Kidney epithelial cell (primary cell): ENCODE data around the gene TUNAR. TPM values are rescaled to one million over a fixed set of nuclear protein-coding genes. Genes with fewer than 3 reads are reported as not detected.

ENCODE experiments used
- DNase-seq: peaks from one replicate; pipeline ENCODE4 v3.0.0-alpha.2; 2010; ENCODE audit warnings: low read depth
- H3K27me3 ChIP-seq: 2 replicates; pipeline ENCODE4 v1.6.0; 2011; ENCODE audit warnings: low read length; ENCODE audit not compliant: control insufficient read depth, insufficient read depth
- H3K36me3 ChIP-seq: 2 replicates; pipeline ENCODE4 v1.5.1; 2011; ENCODE audit warnings: low read length; ENCODE audit not compliant: control insufficient read depth, insufficient read depth
- H3K4me3 ChIP-seq: 2 replicates; pipeline ENCODE4 v1.5.1; 2011; ENCODE audit warnings: low read depth, mild to moderate bottlenecking, control low read depth, low read length
- CTCF ChIP-seq: IDR thresholded peaks from 2 replicates; pipeline ENCODE4 v1.5.1; 2011; ENCODE audit warnings: mild to moderate bottlenecking, moderate library complexity, low read length, control low read depth, inconsistent platforms; ENCODE audit not compliant: insufficient read depth, poor library complexity, severe bottlenecking
- total RNA-seq: library from RNA; depleted of rRNA; stranded (reverse); fragments of >200 nt; gene quantifications from 2 replicates; pipeline ENCODE4 v1.2.3, GENCODE V29; 2015

Gene TUNAR
- total RNA-seq, 1 donor from 2014 or later = 0.50 TPM

GRCh38 chr14:95951359-95951758, 74.7 kb downstream of the TUNAR start:
- TF ChIP-seq CTCF = no peak

DNA sequence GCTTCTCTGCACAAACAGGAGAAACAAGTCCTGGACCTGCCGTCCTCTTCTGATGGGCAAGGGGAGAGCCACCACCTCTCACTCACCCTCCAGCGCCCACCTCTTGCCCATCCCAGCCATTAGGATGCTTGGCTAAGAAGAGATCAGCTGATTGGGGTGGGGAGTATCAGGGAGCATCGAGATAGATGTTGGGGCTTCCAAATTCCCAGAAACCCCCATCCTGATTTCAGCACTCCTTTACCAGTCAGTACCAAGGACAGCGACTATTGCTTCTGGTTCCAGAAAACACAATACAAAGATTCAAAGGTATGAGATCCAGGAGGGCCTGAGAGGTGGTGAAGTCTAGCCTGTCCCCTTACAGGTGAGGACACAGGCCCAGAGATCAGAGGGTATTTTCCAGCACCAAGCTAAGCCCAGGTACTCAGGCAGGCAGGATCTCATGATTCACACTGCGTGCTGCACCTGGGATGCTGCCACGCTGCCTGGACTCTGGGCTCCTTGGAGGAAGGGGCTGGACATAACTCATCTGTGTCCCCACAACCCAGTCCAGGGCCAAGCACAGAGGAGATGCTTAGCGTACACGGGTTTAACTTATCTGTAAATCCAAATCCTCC, 76.6 kb downstream of the TUNAR start:
- no peak for DNase-seq
- TF ChIP-seq CTCF = no peak
- no peak overlapping the region for H3K4me3 ChIP-seq
- no peaks in the 10 kb centered on the region for H3K27me3 ChIP-seq
- H3K36me3 ChIP-seq = no peaks in the 10 kb centered on the region

More at GRCh38 chr14:95951359-95951758, 74.7 kb downstream of the TUNAR start:
- no peaks in the 10 kb centered on the region for H3K27me3 ChIP-seq
- no peaks in the 10 kb centered on the region for H3K36me3 ChIP-seq
- no peak for DNase-seq
- no peak overlapping the region for H3K4me3 ChIP-seq

DNA sequence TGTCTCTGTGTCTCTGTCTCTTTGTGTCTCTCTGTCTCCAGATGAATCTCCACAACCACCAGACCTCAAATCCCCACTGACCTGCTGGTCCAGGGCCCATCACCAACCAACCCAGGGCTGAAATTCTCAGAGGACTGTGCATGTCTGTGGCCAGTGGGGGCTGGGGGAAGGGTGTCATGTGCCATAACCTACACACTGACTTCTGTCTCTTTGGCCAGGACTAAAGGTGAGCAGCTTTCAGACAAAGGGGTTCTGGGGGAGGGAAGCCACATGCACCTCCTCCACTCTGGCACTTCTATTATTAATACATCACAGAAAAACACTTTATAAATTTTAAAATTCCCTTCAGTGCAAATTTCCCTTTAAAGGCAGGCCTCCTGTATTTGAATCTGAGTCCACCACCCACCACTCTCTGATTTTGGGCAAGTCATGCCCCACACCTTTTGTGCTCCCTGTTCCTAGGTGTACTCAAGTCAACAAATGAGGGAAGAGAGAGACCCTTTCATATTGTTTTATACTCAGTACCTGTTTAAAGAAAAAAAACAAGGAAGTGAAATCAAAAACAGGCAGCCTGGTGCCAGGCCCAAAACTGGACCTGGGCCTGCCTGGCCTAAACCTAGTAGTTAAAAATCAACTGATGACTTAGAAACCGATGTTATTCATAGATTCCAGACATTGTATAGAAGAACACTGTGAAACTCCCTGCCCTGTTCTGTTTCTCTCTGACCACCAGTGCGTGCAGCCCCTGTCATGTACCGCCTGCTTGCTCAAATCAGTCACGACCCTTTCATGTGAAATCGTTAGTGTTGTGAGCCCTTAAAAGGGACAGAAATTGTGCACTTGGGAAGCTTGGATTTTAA, 80.2 kb downstream of the TUNAR start:
- TF ChIP-seq CTCF = no peak
- Histone ChIP-seq H3K27me3 (no peaks in the 10 kb centered on the region), H3K36me3 (no peaks in the 10 kb centered on the region)

GRCh38 chr14:95958105-95958504, 81.5 kb downstream of the TUNAR start:
- Histone ChIP-seq H3K27me3 (no peaks in the 10 kb centered on the region), H3K4me3 (no peak overlapping the region), H3K36me3 (no peaks in the 10 kb centered on the region)
- TF ChIP-seq CTCF = no peak
- DNase-seq = no peak

More for the DNA sequence above, 80.2 kb downstream of the TUNAR start:
- no peak for DNase-seq
- H3K4me3 ChIP-seq = no peak overlapping the region

GRCh38 chr14:95959317-95959716, 82.7 kb downstream of the TUNAR start:
- TF ChIP-seq CTCF = no peak
- Histone ChIP-seq H3K27me3 (no peaks in the 10 kb centered on the region), H3K36me3 (no peaks in the 10 kb centered on the region), H3K4me3 (no peak overlapping the region)
- DNase-seq = no peak
